GM23338 (cell line): ENCODE results near the gene MBNL1. TPM values are rescaled to one million over a fixed set of nuclear protein-coding genes. Genes with fewer than 3 reads are reported as not detected.

Source experiments
- ATAC-seq: fragments of 200-7000 bp; cut with Tn5 transposase; 3 replicates; pipeline ENCODE4 v1.9.1; 2020
- DNase-seq: peaks from one replicate; pipeline ENCODE4 v3.0.0-alpha.2; 2015; ENCODE audit warnings: low spot score
- H2AFZ ChIP-seq: fragments of 200-600 bp; sonication (generic); 2 replicates; pipeline ENCODE4 v1.8.0; 2016; ENCODE audit warnings: antibody characterized with exemption, mild to moderate bottlenecking, moderate library complexity
- H3F3A ChIP-seq: fragments of 200-600 bp; sonication (generic); replicated peaks from 2 replicates; pipeline ENCODE4 v1.8.0; 2017; ENCODE audit warnings: antibody characterized with exemption, mixed run types, low read depth
- H3K27ac ChIP-seq: fragments of 200-600 bp; sonication (generic); 2 replicates; pipeline ENCODE4 v1.6.1; 2016; ENCODE audit warnings: low read depth
- H3K27me3 ChIP-seq: fragments of 200-600 bp; sonication (generic); 2 replicates; pipeline ENCODE4 v1.8.0; 2016; ENCODE audit warnings: mild to moderate bottlenecking, mixed run types, moderate library complexity; ENCODE audit not compliant: insufficient read depth
- H3K36me3 ChIP-seq: fragments of 200-600 bp; sonication (generic); 2 replicates; pipeline ENCODE4 v1.8.0; 2016; ENCODE audit warnings: mild to moderate bottlenecking; ENCODE audit not compliant: insufficient read depth
- H3K4me1 ChIP-seq: fragments of 200-600 bp; sonication (generic); 2 replicates; pipeline ENCODE4 v1.8.0; 2016; ENCODE audit warnings: mild to moderate bottlenecking, moderate library complexity; ENCODE audit not compliant: insufficient read depth
- H3K4me2 ChIP-seq: fragments of 200-600 bp; sonication (generic); 2 replicates; pipeline ENCODE4 v1.7.1; 2017; ENCODE audit warnings: mixed run types
- H3K4me3 ChIP-seq: fragments of 200-600 bp; sonication (generic); 2 replicates; pipeline ENCODE4 v1.6.1; 2016; ENCODE audit warnings: mixed run types
- H3K79me2 ChIP-seq: fragments of 200-600 bp; sonication (generic); replicated peaks from 2 replicates; pipeline ENCODE4 v1.8.0; 2017; ENCODE audit warnings: mild to moderate bottlenecking; ENCODE audit not compliant: insufficient read depth
- H3K9me2 ChIP-seq: fragments of 200-600 bp; sonication (generic); 2 replicates; pipeline ENCODE4 v1.8.0; 2017; ENCODE audit not compliant: insufficient read depth
- H4K20me1 ChIP-seq: fragments of 200-600 bp; sonication (generic); replicated peaks from 2 replicates; pipeline ENCODE4 v1.8.0; 2017; ENCODE audit warnings: mild to moderate bottlenecking; ENCODE audit not compliant: insufficient read depth
- H3K27ac Mint-ChIP-seq: 2 replicates; pipeline ENCODE4 v1.8.0; 2020; ENCODE audit warnings: inconsistent platforms, mild to moderate bottlenecking, moderate library complexity, mixed read lengths
- H3K27me3 Mint-ChIP-seq: 3 replicates; pipeline ENCODE4 v1.8.0; 2022; ENCODE audit warnings: low read depth, mild to moderate bottlenecking, moderate library complexity, mixed read lengths, inconsistent platforms; ENCODE audit not compliant: insufficient read depth, poor library complexity
- H3K36me3 Mint-ChIP-seq: 3 replicates; pipeline ENCODE4 v1.8.0; 2021; ENCODE audit warnings: low read depth, mild to moderate bottlenecking, inconsistent platforms, moderate library complexity, mixed read lengths
- H3K4me1 Mint-ChIP-seq: 3 replicates; pipeline ENCODE4 v1.8.0; 2020; ENCODE audit warnings: mild to moderate bottlenecking, inconsistent platforms, mixed read lengths
- H3K4me3 Mint-ChIP-seq: 3 replicates; pipeline ENCODE4 v1.8.0; 2021; ENCODE audit warnings: moderate library complexity, mild to moderate bottlenecking, inconsistent platforms, mixed read lengths
- H3K9me3 Mint-ChIP-seq: 3 replicates; pipeline ENCODE4 v1.8.0; 2020; ENCODE audit warnings: moderate library complexity, mild to moderate bottlenecking, inconsistent platforms, mixed read lengths
- CREB1 ChIP-seq: fragments of 250-450 bp; sonication (Bioruptor Pico); IDR thresholded peaks from 2 replicates; pipeline ENCODE4 v1.5.0; 2020; ENCODE audit warnings: low read depth, mild to moderate bottlenecking, moderate library complexity
- EZH2 ChIP-seq: fragments of 200-600 bp; sonication (generic); IDR thresholded peaks from one replicate; pipeline ENCODE4 v1.8.0; 2017; ENCODE audit warnings: antibody characterized with exemption, mild to moderate bottlenecking, low read depth; ENCODE audit not compliant: unreplicated experiment
- EZH2phosphoT487 ChIP-seq: fragments of 200-600 bp; sonication (generic); IDR thresholded peaks from one replicate; pipeline ENCODE4 v1.8.1; 2018; ENCODE audit warnings: antibody characterized with exemption; ENCODE audit not compliant: unreplicated experiment
- JUNB ChIP-seq: IDR thresholded peaks from one replicate; pipeline ENCODE4 v1.6.1; 2016; ENCODE audit warnings: antibody characterized with exemption; ENCODE audit not compliant: unreplicated experiment
- NANOG ChIP-seq: IDR thresholded peaks from 2 replicates; pipeline ENCODE4 v1.6.1; 2016; ENCODE audit warnings: antibody characterized with exemption, borderline replicate concordance
- POLR2AphosphoS5 ChIP-seq: IDR thresholded peaks from 2 replicates; pipeline ENCODE4 v1.6.1; 2016; ENCODE audit warnings: antibody characterized with exemption, low read depth
- STAT1 ChIP-seq: IDR thresholded peaks from one replicate; pipeline ENCODE4 v1.6.1; 2016; ENCODE audit warnings: antibody characterized with exemption; ENCODE audit not compliant: unreplicated experiment
- ZNF114 ChIP-seq: fragments of 250-450 bp; sonication (Bioruptor Pico); IDR thresholded peaks from 2 replicates; pipeline ENCODE4 v1.5.0; 2020; ENCODE audit warnings: mild to moderate bottlenecking, moderate library complexity
- ZNF331 ChIP-seq: fragments of 250-450 bp; sonication (Bioruptor Pico); IDR thresholded peaks from 2 replicates; pipeline ENCODE4 v1.5.0; 2020; ENCODE audit warnings: low read depth, mild to moderate bottlenecking, moderate library complexity
- ZNF462 ChIP-seq: fragments of 250-450 bp; sonication (Bioruptor Pico); IDR thresholded peaks from 2 replicates; pipeline ENCODE4 v1.5.0; 2020; ENCODE audit warnings: mild to moderate bottlenecking, moderate library complexity
- polyA plus RNA-seq: library from polyadenylated mRNA; unstranded; fragments of >200 nt; fragmentation: Nextera tagmentation; extraction: Ambion mirVana; gene quantifications from 2 replicates; pipeline ENCODE4 v1.2.1, GENCODE V29; 2016
- total RNA-seq: library from RNA; depleted of rRNA; stranded (reverse); fragments of >200 nt; shearing (Covaris generic); gene quantifications from 2 replicates; pipeline ENCODE4 v1.2.3, GENCODE V29; 2014
- TF ChIP-seq, protein P1 (sequence below): IDR thresholded peaks from one replicate; pipeline ENCODE4 v1.6.1; 2018; ENCODE audit warnings: antibody characterized with exemption; ENCODE audit not compliant: unreplicated experiment
- TF ChIP-seq, protein P2 (sequence below): IDR thresholded peaks from 2 replicates; pipeline ENCODE4 v1.6.1; 2016; ENCODE audit warnings: antibody characterized with exemption
- TF ChIP-seq, protein P3 (sequence below), 2 experiments: fragments of 200-600 bp in 1 of 2; sonication (generic) in 1 of 2; conservative IDR thresholded peaks; 2 replicates each; pipeline versions ENCODE4 v1.5.1 to v1.6.1; 2016 to 2017; ENCODE audit warnings: antibody characterized with exemption in 2 of 2, low read depth in 2 of 2, mild to moderate bottlenecking in 2 of 2, moderate library complexity in 1 of 2

The MBNL1 gene
- total and polyA plus RNA-seq, 2 experiments from 2014 or later, result 9.4 to 23.2 TPM

DNA sequence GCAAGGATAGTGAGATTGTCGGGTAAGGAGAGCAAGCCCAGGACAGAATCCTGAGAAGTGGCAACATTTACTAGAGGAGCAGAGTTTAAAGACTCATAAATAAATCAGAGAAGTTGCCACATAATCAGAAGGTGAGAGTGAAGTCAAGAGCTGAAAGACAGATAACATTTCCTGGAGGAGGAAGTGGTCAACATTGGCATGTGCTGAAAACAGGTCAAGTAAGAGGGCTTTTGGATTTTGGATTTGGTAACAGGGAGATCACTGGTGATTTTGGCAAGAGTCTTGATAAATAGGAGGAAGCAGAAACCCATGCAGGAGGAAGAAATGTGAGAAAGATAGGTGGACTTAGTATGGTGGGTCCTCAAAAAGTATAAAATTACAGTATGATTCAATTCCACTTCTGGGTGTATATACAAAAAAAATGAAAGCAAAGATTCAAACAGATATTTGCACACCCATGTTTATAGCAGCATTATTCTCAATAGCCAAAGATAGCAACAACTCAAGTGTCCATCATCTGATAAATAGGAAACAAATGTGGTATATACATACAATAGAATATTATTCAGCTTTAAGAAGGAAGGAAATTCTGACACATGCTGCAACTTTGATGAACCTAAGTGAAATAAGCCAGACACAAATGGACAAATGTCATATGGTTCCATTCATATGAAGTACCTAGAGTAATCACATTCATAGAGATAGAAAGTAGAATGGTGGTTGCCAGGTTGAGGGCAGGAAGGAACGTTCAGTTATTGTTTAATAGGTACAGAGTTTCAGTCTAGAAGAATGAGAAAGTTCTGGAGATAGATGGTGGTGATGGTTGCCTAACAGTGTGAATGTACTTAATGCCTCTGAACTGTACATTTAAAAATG is 27.3 kb upstream of the MBNL1 start:
- Histone ChIP-seq H3K27ac (no peak overlapping the region), H4K20me1 (no peaks in the 10 kb centered on the region), H3K4me3 (no peak overlapping the region), H3K4me2 (no peak overlapping the region), H3K9me2 (peaks cover 4% of the 10 kb centered on the region; the same call in 1 of the 2 replicates), H3K36me3 (no peaks in the 10 kb centered on the region), H2AFZ (no peak overlapping the region; the same call in 1 of the 2 replicates), H3K79me2 (no peaks in the 10 kb centered on the region), H3K27me3 (no peaks in the 10 kb centered on the region), H3F3A (no peaks in the 10 kb centered on the region), H3K4me1 (no peaks in the 10 kb centered on the region)
- Mint-ChIP-seq H3K4me1 (no peaks in the 10 kb centered on the region), H3K4me3 (no peak overlapping the region), H3K27me3 (peaks cover 1% of the 10 kb centered on the region), H3K27ac (no peak overlapping the region), H3K9me3 (no peaks in the 10 kb centered on the region), H3K36me3 (no peaks in the 10 kb centered on the region)
- TF ChIP-seq, protein P1, sequence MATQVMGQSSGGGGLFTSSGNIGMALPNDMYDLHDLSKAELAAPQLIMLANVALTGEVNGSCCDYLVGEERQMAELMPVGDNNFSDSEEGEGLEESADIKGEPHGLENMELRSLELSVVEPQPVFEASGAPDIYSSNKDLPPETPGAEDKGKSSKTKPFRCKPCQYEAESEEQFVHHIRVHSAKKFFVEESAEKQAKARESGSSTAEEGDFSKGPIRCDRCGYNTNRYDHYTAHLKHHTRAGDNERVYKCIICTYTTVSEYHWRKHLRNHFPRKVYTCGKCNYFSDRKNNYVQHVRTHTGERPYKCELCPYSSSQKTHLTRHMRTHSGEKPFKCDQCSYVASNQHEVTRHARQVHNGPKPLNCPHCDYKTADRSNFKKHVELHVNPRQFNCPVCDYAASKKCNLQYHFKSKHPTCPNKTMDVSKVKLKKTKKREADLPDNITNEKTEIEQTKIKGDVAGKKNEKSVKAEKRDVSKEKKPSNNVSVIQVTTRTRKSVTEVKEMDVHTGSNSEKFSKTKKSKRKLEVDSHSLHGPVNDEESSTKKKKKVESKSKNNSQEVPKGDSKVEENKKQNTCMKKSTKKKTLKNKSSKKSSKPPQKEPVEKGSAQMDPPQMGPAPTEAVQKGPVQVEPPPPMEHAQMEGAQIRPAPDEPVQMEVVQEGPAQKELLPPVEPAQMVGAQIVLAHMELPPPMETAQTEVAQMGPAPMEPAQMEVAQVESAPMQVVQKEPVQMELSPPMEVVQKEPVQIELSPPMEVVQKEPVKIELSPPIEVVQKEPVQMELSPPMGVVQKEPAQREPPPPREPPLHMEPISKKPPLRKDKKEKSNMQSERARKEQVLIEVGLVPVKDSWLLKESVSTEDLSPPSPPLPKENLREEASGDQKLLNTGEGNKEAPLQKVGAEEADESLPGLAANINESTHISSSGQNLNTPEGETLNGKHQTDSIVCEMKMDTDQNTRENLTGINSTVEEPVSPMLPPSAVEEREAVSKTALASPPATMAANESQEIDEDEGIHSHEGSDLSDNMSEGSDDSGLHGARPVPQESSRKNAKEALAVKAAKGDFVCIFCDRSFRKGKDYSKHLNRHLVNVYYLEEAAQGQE, result no peak
- TF ChIP-seq CREB1 (no peak), STAT1 (no peak), EZH2phosphoT487 (no peak), EZH2 (no peak), NANOG (no peak), ZNF462 (CRISPR knock-in tag) (no peak), ZNF114 (no peak), POLR2AphosphoS5 (no peak), JUNB (no peak), ZNF331 (CRISPR knock-in tag) (no peak)
- TF ChIP-seq, protein P2, sequence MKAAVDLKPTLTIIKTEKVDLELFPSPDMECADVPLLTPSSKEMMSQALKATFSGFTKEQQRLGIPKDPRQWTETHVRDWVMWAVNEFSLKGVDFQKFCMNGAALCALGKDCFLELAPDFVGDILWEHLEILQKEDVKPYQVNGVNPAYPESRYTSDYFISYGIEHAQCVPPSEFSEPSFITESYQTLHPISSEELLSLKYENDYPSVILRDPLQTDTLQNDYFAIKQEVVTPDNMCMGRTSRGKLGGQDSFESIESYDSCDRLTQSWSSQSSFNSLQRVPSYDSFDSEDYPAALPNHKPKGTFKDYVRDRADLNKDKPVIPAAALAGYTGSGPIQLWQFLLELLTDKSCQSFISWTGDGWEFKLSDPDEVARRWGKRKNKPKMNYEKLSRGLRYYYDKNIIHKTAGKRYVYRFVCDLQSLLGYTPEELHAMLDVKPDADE, result no peak
- TF ChIP-seq, protein P3, sequence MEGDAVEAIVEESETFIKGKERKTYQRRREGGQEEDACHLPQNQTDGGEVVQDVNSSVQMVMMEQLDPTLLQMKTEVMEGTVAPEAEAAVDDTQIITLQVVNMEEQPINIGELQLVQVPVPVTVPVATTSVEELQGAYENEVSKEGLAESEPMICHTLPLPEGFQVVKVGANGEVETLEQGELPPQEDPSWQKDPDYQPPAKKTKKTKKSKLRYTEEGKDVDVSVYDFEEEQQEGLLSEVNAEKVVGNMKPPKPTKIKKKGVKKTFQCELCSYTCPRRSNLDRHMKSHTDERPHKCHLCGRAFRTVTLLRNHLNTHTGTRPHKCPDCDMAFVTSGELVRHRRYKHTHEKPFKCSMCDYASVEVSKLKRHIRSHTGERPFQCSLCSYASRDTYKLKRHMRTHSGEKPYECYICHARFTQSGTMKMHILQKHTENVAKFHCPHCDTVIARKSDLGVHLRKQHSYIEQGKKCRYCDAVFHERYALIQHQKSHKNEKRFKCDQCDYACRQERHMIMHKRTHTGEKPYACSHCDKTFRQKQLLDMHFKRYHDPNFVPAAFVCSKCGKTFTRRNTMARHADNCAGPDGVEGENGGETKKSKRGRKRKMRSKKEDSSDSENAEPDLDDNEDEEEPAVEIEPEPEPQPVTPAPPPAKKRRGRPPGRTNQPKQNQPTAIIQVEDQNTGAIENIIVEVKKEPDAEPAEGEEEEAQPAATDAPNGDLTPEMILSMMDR (conservative IDR thresholded peaks at IDR 0.05; ENCODE audit: low read depth in 2 of 2), result no peak
- no peak for DNase-seq
- no peak for ATAC-seq
